ENCODE data around the gene FUT4. TPM values are rescaled to one million over a fixed set of nuclear protein-coding genes. Genes with fewer than 3 reads are reported as not detected.

FUT4 gene
- total RNA-seq, 1 experiment from 2014 or later, result not detected

Other genes with a start within 250 kb of the FUT4 start
- gene IZUMO1R, start 239.3 kb upstream of the FUT4 start, total RNA-seq (2014; rRNA removed; shearing (Covaris generic)), result not detected in 2 replicates
- 0.06 TPM in 1 of 2 replicates, not detected in the other for gene GPR83, start 142.5 kb upstream of the FUT4 start, total RNA-seq (2014; rRNA removed; shearing (Covaris generic))
- gene MRE11, start 50.1 kb upstream of the FUT4 start, total RNA-seq (2014; rRNA removed; shearing (Covaris generic)), result 22.9 and 30.9 TPM in 2 replicates
- 7.9 and 13.3 TPM in 2 replicates for gene ANKRD49, start 49.9 kb upstream of the FUT4 start, total RNA-seq (2014; rRNA removed; shearing (Covaris generic))
- not detected in 2 replicates for gene C11orf97, start 31.5 kb upstream of the FUT4 start, total RNA-seq (2014; rRNA removed; shearing (Covaris generic))
- gene PIWIL4, start 23.4 kb downstream of the FUT4 start, total RNA-seq (2014; rRNA removed; shearing (Covaris generic)), result not detected in 2 replicates
- 1.5 and 2.6 TPM in 2 replicates for gene AMOTL1, start 224.4 kb downstream of the FUT4 start, total RNA-seq (2014; rRNA removed; shearing (Covaris generic))

Measured in H4 (cell line).